GM12874 (cell line): ENCODE measurements around the gene PCDH18.

ENCODE experiments used
- TF ChIP-seq, protein P1 (sequence below): IDR thresholded peaks from 2 replicates; pipeline ENCODE4 v1.5.1; 2011; ENCODE audit warnings: low read depth, mild to moderate bottlenecking, control low read depth, low read length, moderate library complexity; ENCODE audit not compliant: insufficient read depth

Gene PCDH18

DNA sequence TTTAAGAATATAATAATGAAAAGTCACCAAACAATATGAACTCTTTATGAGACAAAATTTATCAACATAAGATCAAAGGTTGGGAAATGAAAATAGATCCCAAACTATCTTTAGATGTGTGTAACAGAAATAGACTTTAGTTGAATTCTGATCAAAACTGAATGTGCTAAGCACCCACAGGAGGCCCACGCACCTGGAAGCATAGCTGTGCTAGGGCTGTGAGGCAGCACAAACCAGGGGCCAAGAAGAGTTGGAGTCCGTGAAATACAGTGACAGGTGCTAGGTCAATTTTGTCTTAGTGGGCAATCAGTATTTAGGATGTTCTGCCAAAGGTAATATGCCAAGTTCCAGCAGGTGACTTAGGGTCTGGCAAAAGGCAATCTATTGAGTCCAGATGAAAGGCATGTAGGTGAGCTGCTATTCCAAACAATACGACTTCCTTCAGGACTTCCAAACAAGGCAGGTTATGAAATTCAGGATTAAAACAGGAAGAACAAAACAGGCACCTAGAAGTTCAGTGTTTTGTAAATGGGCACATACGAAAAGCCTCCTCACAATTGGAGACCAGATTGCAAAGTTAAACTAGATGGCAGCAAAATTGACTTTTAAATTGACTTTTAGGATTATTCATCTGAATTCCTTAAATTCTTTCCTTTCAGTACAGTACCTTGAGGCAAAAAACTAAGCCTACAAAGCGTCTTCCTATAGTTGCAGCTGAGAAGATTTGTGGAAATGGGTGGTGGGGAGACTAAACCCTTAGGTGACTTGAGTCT is 4.7 kb upstream of the PCDH18 start:
- TF ChIP-seq, protein P1, sequence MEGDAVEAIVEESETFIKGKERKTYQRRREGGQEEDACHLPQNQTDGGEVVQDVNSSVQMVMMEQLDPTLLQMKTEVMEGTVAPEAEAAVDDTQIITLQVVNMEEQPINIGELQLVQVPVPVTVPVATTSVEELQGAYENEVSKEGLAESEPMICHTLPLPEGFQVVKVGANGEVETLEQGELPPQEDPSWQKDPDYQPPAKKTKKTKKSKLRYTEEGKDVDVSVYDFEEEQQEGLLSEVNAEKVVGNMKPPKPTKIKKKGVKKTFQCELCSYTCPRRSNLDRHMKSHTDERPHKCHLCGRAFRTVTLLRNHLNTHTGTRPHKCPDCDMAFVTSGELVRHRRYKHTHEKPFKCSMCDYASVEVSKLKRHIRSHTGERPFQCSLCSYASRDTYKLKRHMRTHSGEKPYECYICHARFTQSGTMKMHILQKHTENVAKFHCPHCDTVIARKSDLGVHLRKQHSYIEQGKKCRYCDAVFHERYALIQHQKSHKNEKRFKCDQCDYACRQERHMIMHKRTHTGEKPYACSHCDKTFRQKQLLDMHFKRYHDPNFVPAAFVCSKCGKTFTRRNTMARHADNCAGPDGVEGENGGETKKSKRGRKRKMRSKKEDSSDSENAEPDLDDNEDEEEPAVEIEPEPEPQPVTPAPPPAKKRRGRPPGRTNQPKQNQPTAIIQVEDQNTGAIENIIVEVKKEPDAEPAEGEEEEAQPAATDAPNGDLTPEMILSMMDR = no peak

DNA sequence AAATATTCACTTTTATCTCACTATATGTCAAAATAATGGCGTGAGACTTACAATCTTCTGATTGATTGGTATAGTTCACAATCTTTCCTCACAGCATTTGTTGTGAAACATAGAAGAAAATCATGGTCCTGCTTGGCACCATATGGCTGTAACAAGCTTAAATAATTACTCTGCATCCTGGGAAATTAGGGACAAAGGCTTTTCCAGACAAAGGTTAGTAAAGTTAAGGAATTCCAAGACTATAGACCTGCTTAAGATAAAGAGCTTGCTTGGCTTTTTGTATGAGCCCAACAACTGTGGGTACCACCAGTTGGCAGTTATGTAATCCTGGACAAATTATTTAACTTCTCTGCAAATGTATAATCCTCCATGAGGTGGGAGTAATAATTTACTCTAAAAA is 3.4 kb upstream of the PCDH18 start:
- TF ChIP-seq, protein P1 = no peak

DNA sequence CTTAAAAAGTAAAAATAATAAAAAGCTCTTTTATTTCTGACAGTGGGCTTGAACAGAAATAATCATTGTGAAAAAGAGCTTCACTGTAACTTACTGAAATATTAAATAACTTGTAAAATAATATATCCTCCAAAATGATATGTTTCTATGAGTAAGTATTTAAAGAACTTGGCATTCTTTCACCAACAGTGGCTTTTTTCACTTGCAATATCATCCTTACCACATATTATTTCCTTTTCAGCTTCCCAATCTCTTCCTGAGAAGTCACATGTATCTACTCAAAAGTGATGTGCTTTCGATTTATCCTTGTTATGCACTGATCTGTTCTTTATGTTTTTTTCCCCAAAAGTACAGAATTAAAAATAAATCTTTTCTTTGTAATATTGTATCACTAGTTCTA is 2.2 kb upstream of the PCDH18 start:
- TF ChIP-seq, protein P1 = no peak

DNA sequence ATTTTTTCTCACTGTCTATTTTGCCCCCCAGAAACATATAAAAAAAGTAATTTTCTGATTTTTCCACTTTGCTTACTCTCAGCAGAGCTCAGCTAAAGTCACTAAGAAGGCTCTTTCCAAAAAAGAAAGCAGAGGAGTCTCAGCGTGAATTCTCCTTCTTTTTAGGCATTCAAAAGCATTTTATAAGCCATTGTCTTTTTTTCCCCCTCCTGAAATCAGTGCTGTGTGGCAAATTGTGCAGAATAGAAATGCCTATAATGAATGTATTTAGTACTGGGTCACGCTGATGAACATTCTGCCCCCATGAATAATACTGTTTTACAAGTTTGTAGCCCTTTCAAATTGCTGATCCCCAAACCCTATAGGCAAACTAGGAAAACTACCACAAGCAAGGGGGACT is 1.6 kb upstream of the PCDH18 start:
- TF ChIP-seq, protein P1 = no peak

DNA sequence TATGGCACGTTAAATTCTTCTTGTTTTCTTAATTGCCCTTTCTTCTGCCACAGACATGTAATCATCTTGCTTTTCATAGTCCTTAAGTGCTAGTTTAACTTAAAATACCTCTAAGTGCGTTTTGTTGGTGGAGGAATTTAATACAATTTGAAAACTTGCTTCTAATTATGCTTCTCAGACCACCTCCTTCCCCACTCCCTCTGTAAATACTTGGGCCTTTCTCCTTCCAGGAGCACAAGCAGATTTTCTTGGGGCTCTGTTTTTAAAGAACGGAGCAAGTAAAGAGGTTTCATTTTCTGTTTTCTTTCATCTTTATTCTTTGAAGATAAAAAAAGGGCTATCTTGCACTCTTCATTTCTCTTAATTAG is 559 bp upstream of the PCDH18 start:
- TF ChIP-seq, protein P1 = no peak

DNA sequence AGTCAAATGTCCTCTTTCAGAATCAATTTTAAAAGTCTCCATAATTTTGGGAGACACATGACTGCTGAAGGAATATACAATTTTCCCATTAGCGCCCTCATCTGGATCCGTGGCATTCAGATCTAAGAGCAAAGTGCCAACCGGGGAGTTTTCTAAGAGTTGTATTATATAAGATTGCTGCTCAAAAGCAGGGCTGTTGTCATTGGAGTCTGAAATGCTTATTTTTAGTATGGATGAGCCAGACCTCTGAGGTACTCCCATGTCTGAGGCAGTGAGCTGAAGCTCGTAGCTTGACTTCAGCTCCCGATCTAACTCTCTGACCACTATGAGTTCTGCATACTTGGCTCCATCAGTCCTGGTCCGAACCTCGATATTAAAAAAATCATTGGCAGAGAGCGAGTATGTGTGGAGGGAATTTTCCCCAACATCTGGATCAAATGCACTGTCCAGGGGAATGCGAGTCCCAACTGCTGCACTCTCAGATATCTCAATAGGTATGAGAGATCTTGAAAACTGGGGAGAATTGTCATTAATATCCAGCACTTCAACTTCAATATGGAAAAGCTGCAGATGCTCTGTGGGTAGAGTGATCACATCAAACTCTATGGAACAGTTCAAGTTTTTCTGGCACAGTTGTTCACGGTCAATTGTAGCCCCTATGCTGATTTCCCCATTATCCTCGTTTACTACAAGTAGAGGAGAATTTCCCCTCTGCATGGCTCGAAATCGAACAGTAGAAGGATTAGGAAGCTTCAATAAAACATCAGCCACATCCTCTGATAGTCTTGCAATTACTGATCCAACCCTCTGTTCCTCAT is 917 bp downstream of the PCDH18 start:
- TF ChIP-seq, protein P1 = no peak

DNA sequence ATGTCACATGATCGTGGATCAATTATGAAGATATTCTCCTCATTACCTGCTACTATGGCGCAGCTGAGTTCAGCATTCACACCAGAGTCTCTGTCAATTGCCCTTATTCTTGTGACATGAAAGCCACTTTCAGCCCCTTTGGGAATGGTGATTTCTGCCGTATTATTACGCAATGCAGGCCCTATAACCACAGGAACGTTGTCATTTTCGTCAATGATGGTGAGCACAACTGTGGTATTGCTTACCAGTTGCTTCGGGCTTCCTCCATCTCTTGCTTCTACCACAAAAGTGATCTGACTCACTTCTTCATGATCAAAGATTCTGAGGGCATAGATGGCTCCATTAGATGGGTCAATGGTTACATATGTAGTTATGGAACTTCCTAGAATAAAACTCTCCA is 2.1 kb downstream of the PCDH18 start:
- TF ChIP-seq, protein P1 = no peak
